NT2/D1 (cell line): ENCODE results near the gene INTS2.

Source experiments
- YY1 ChIP-seq: IDR thresholded peaks from 2 replicates; pipeline ENCODE4 v1.6.1; 2011; ENCODE audit not compliant: insufficient read length, insufficient read depth
- ZNF274 ChIP-seq: IDR thresholded peaks from 2 replicates; pipeline ENCODE4 v1.6.1; 2011; ENCODE audit warnings: mild to moderate bottlenecking, low read depth, low read length

GRCh38 chr17:61818225-61818624, 109.6 kb downstream of the INTS2 start:
- TF ChIP-seq YY1 (no peak), ZNF274 (no peak)
